Thyroid gland (tissue), 4 donors: Measurements from ENCODE around the gene LIN7A.

Experiments
- CTCF ChIP-seq, 6 experiments: fragments of 200-600 bp in 3 of 6; fragments of 450-650 bp in 3 of 6; sonication (generic) in 3 of 6; IDR thresholded peaks; one replicate each; pipeline ENCODE4 v1.5.1; 2016 to 2019; ENCODE audit warnings: antibody characterized with exemption in 6 of 6, mild to moderate bottlenecking in 2 of 6, inconsistent platforms in 1 of 6, moderate library complexity in 1 of 6
- POLR2A ChIP-seq, 2 donors: fragments of 450-650 bp; IDR thresholded peaks; one replicate each; pipeline ENCODE4 v1.6.1; 2017; ENCODE audit warnings: antibody characterized with exemption in 2 of 2, mild to moderate bottlenecking in 2 of 2, moderate library complexity in 1 of 2

- TF ChIP-seq CTCF (IDR thresholded peaks at IDR 0.05) (no peak), POLR2A (IDR thresholded peaks at IDR 0.05) (no peak)
Observed at GRCh38 chr12:80868576-80868975, 69.2 kb downstream of the LIN7A start.
